SK-N-SH treated with all-trans-retinoic acid at 6 μM for 48 hours (cell line): ENCODE results near the gene AP3S1.

ENCODE experiments used
- ATAC-seq: fragments of 200-7000 bp; cut with Tn5 transposase; 3 replicates; pipeline ENCODE4 v1.9.1; 2020; ENCODE audit warnings: mild to moderate bottlenecking, moderate library complexity
- ARNTL ChIP-seq: fragments of 450-650 bp; formaldehyde crosslinking; IDR thresholded peaks from 2 replicates; pipeline ENCODE4 v1.5.0; 2020; ENCODE audit warnings: low read depth, mild to moderate bottlenecking, moderate library complexity, borderline replicate concordance
- BACH2 ChIP-seq: fragments of 250-450 bp; sonication (Bioruptor Pico); IDR thresholded peaks from 2 replicates; pipeline ENCODE4 v1.9.0; 2021; ENCODE audit warnings: mild to moderate bottlenecking, borderline replicate concordance
- CREB5 ChIP-seq: fragments of 250-450 bp; sonication (Bioruptor Pico); IDR thresholded peaks from 2 replicates; pipeline ENCODE4 v1.5.1; 2020; ENCODE audit warnings: low read depth, mild to moderate bottlenecking, moderate library complexity
- CSDC2 ChIP-seq: fragments of 250-450 bp; sonication (Bioruptor Pico); IDR thresholded peaks from 2 replicates; pipeline ENCODE4 v1.5.0; 2020; ENCODE audit warnings: mild to moderate bottlenecking, moderate library complexity
- CSRNP3 ChIP-seq: fragments of 250-450 bp; sonication (Bioruptor Pico); IDR thresholded peaks from 2 replicates; pipeline ENCODE4 v1.5.1; 2021; ENCODE audit warnings: mild to moderate bottlenecking, moderate library complexity
- ESRRG ChIP-seq: fragments of 250-450 bp; sonication (Bioruptor Pico); IDR thresholded peaks from 2 replicates; pipeline ENCODE4 v1.6.1; 2021; ENCODE audit warnings: mild to moderate bottlenecking
- GLIS3 ChIP-seq: fragments of 250-450 bp; sonication (Bioruptor Pico); IDR thresholded peaks from 2 replicates; pipeline ENCODE4 v1.5.0; 2020; ENCODE audit warnings: mild to moderate bottlenecking, moderate library complexity
- POU6F1 ChIP-seq: fragments of 250-450 bp; sonication (Bioruptor Pico); IDR thresholded peaks from 2 replicates; pipeline ENCODE4 v1.8.0; 2021; ENCODE audit warnings: low read depth, mild to moderate bottlenecking, moderate library complexity, borderline replicate concordance
- PPARA ChIP-seq: fragments of 250-450 bp; sonication (Bioruptor Pico); IDR thresholded peaks from 2 replicates; pipeline ENCODE4 v1.5.0; 2020; ENCODE audit warnings: mild to moderate bottlenecking, borderline replicate concordance
- RARB ChIP-seq: fragments of 250-450 bp; sonication (Bioruptor Pico); IDR thresholded peaks from 2 replicates; pipeline ENCODE4 v1.8.0; 2021; ENCODE audit warnings: mild to moderate bottlenecking, moderate library complexity
- SNAI2 ChIP-seq: fragments of 250-450 bp; sonication (Bioruptor Pico); IDR thresholded peaks from 2 replicates; pipeline ENCODE4 v1.5.0; 2020; ENCODE audit warnings: mild to moderate bottlenecking, moderate library complexity
- TCF4 ChIP-seq: fragments of 250-450 bp; sonication (Bioruptor Pico); IDR thresholded peaks from 2 replicates; pipeline ENCODE4 v1.8.0; 2021; ENCODE audit warnings: mild to moderate bottlenecking, moderate library complexity, borderline replicate concordance
- TOX ChIP-seq: fragments of 250-450 bp; sonication (Bioruptor Pico); IDR thresholded peaks from 2 replicates; pipeline ENCODE4 v1.8.0; 2021; ENCODE audit warnings: mild to moderate bottlenecking, moderate library complexity, borderline replicate concordance
- TSHZ2 ChIP-seq: fragments of 250-450 bp; sonication (Bioruptor Pico); IDR thresholded peaks from 2 replicates; pipeline ENCODE4 v1.5.0; 2020; ENCODE audit warnings: mild to moderate bottlenecking, moderate library complexity
- ZC3H10 ChIP-seq: fragments of 250-450 bp; sonication (Bioruptor Pico); IDR thresholded peaks from 2 replicates; pipeline ENCODE4 v1.5.1; 2021; ENCODE audit warnings: mild to moderate bottlenecking, moderate library complexity
- ZFP3 ChIP-seq: fragments of 250-450 bp; sonication (Bioruptor Pico); IDR thresholded peaks from 2 replicates; pipeline ENCODE4 v1.5.0; 2020; ENCODE audit warnings: mild to moderate bottlenecking, moderate library complexity
- ZNF565 ChIP-seq: fragments of 450-650 bp; formaldehyde crosslinking; conservative IDR thresholded peaks from 2 replicates; pipeline ENCODE4 v1.5.0; 2020; ENCODE audit warnings: low read depth, mild to moderate bottlenecking, moderate library complexity
- TF ChIP-seq, protein P1 (sequence below): fragments of 250-450 bp; sonication (Bioruptor Pico); IDR thresholded peaks from 2 replicates; pipeline ENCODE4 v1.8.0; 2020; ENCODE audit warnings: mild to moderate bottlenecking, moderate library complexity, borderline replicate concordance

AP3S1 gene

DNA sequence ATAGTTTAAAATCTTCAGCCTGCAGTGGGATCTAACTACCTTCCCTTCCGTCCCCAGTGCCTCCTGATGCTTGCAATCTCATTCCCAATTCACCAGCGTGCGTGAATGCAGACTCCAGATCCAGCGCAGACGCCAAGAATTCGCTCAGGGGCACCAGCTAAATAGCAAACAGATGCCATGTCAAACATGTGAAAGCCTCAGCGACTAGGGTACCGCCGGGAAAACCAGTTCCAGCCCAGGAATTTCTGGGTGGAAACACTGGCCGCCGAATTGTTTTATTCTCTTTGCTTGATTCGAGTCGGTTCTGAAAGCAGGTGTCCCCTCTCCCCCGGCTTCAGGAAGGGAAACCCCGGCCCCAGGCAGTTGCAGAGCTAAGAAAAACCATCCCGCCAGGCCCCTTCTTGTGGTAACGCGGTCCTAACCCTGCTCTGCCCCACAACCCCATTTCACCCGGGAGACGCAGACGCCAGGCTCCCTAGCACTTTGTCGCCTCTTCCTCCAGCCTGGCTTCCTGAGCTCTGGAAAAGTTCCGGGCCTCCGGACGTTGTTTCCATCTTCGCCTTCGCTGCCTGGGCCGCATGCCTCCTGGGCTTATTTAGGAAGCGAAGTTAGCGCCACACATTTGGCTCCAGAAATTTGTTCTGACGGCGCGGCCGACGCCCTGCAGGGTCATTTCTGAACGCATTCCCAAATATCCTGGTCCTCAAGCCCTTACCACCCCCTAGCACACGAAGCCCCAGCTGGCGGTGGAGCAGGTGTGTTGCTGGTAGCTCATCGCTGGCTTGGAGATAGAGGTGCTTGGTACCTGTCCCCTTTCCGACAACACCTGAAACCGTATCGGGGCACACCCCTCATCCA lies 119.9 kb downstream of the AP3S1 start (continued):
- no peak for TF ChIP-seq CSDC2 (CRISPR knock-in tag)

DNA sequence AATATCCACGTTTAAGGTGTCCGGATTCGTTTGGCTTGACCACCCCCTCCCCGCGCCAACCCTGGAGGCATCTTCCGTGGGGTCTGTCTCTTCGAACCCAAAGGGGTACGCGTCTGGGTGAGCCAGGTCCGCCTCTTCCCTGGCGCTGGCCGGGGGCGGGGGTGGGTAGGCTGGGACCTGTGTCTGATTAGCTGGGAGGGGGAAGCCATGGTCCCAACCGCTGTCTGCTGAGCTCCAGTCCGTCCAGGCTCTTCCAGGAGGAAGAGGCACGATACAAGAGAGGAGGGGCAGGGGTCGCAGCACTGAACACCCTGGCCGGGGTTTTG lies 120.5 kb downstream of the AP3S1 start, which contains the start of gene LVRN:
Gene LVRN (plus strand): TSS at position 237 of the 326 bp plus-strand sequence. CDS start 143 bp downstream, outside the sequence.
- TF ChIP-seq CSRNP3 (CRISPR knock-in tag) (no peak), ZC3H10 (CRISPR knock-in tag) (no peak), TCF4 (no peak), CREB5 (no peak), PPARA (no peak), SNAI2 (CRISPR knock-in tag) (no peak), POU6F1 (CRISPR knock-in tag) (no peak), ZFP3 (CRISPR knock-in tag) (no peak), ESRRG (no peak)
- peak; percentile 19; the same call in 2 of the 3 replicates for ATAC-seq

GRCh38 chr5:115962565-115963402 lies 121.0 kb downstream of the AP3S1 start:
- peak; percentile 72 for ATAC-seq
- TF ChIP-seq TSHZ2 (CRISPR knock-in tag), result no peak
- TF ChIP-seq TOX (CRISPR knock-in tag), result no peak
- TF ChIP-seq TCF4, result no peak
- TF ChIP-seq ZFP3 (CRISPR knock-in tag), result no peak
- TF ChIP-seq CREB5, result no peak
- no peak for TF ChIP-seq CSRNP3 (CRISPR knock-in tag)
- TF ChIP-seq, protein P1, sequence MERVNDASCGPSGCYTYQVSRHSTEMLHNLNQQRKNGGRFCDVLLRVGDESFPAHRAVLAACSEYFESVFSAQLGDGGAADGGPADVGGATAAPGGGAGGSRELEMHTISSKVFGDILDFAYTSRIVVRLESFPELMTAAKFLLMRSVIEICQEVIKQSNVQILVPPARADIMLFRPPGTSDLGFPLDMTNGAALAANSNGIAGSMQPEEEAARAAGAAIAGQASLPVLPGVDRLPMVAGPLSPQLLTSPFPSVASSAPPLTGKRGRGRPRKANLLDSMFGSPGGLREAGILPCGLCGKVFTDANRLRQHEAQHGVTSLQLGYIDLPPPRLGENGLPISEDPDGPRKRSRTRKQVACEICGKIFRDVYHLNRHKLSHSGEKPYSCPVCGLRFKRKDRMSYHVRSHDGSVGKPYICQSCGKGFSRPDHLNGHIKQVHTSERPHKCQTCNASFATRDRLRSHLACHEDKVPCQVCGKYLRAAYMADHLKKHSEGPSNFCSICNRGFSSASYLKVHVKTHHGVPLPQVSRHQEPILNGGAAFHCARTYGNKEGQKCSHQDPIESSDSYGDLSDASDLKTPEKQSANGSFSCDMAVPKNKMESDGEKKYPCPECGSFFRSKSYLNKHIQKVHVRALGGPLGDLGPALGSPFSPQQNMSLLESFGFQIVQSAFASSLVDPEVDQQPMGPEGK, result no peak
- no peak for TF ChIP-seq SNAI2 (CRISPR knock-in tag)
- no peak for TF ChIP-seq BACH2 (CRISPR knock-in tag)
- TF ChIP-seq ZC3H10 (CRISPR knock-in tag), result no peak
- TF ChIP-seq ARNTL (CRISPR knock-in tag), result no peak
- TF ChIP-seq RARB (CRISPR knock-in tag), result no peak
- TF ChIP-seq ZNF565 (CRISPR knock-in tag), result no peak
- no peak for TF ChIP-seq GLIS3 (CRISPR knock-in tag)
- no peak for TF ChIP-seq PPARA
